PC-3 (cell line): Measurements from ENCODE around the gene LUM. TPM values are rescaled to one million over a fixed set of nuclear protein-coding genes. Genes with fewer than 3 reads are reported as not detected.

ENCODE experiments used
- ATAC-seq: fragments of 200-7000 bp; cut with Tn5 transposase; 2 replicates; pipeline ENCODE4 v1.9.1; 2020; ENCODE audit warnings: mild to moderate bottlenecking, moderate library complexity
- BruUV-seq: library from RNA; stranded (reverse); fragments of 400-500 nt; replicated peaks from 2 replicates; lab custom pipeline; 2021; lab: Mats Ljungman, UMichigan
- CTCF ChIA-PET: fragments of 300-600 bp; sonication (Branson Sonifier 250); formaldehyde crosslinking; loops from one replicate; lab custom pipeline; 2022; ENCODE audit warnings: antibody characterized with exemption; lab: Charles Lee
- POLR2A ChIA-PET: fragments of 300-600 bp; sonication (Branson Sonifier 250); formaldehyde crosslinking; loops from one replicate; lab custom pipeline; 2022; ENCODE audit warnings: antibody characterized with exemption; ENCODE audit not compliant: unreplicated experiment; lab: Charles Lee
- DNase-seq: peaks from one replicate; pipeline ENCODE4 v3.0.0-alpha.2; 2015
- H2AFZ ChIP-seq: fragments of 300-600 bp; sonication (generic); 2 replicates; pipeline ENCODE4 v1.6.0; 2016; ENCODE audit warnings: antibody characterized with exemption, low read length
- H3F3A ChIP-seq: fragments of 300-600 bp; sonication (generic); one replicate; pipeline ENCODE4 v1.6.0; 2017; ENCODE audit warnings: antibody characterized with exemption, low read length, control low read depth, mild to moderate bottlenecking; ENCODE audit not compliant: unreplicated experiment
- H3K27ac ChIP-seq: fragments of 300-600 bp; sonication (generic); 2 replicates; pipeline ENCODE4 v1.5.1; 2016; ENCODE audit warnings: mild to moderate bottlenecking, low read length
- H3K27me3 ChIP-seq: fragments of 300-600 bp; sonication (generic); 2 replicates; pipeline ENCODE4 v1.6.1; 2016; ENCODE audit warnings: low read length, mixed read lengths
- H3K36me3 ChIP-seq: fragments of 300-600 bp; sonication (generic); 2 replicates; pipeline ENCODE4 v1.6.1; 2016; ENCODE audit warnings: low read depth, mixed run types, low read length, mixed read lengths
- H3K4me1 ChIP-seq: fragments of 300-600 bp; sonication (generic); 2 replicates; pipeline ENCODE4 v1.5.1; 2016; ENCODE audit warnings: low read length; ENCODE audit not compliant: insufficient read depth
- H3K4me2 ChIP-seq: fragments of 300-600 bp; sonication (generic); 2 replicates; pipeline ENCODE4 v1.6.0; 2016; ENCODE audit warnings: low read length
- H3K4me3 ChIP-seq: fragments of 300-600 bp; sonication (generic); 2 replicates; pipeline ENCODE4 v1.5.1; 2016; ENCODE audit warnings: mild to moderate bottlenecking, low read length, mixed read lengths
- H3K79me2 ChIP-seq: fragments of 300-600 bp; sonication (generic); 2 replicates; pipeline ENCODE4 v1.6.1; 2017; ENCODE audit warnings: low read length, mixed read lengths
- H3K9ac ChIP-seq: fragments of 300-600 bp; sonication (generic); 2 replicates; pipeline ENCODE4 v1.6.0; 2016; ENCODE audit warnings: mild to moderate bottlenecking, low read length
- H3K9me2 ChIP-seq: fragments of 300-600 bp; sonication (generic); replicated peaks from 2 replicates; pipeline ENCODE4 v1.6.1; 2016; ENCODE audit warnings: mixed run types, low read length, mixed read lengths
- H3K9me3 ChIP-seq: fragments of 300-600 bp; sonication (generic); 2 replicates; pipeline ENCODE4 v1.6.1; 2016; ENCODE audit warnings: low read length, mixed read lengths
- H4K20me1 ChIP-seq: fragments of 300-600 bp; sonication (generic); 2 replicates; pipeline ENCODE4 v1.6.1; 2016; ENCODE audit warnings: low read length, mixed read lengths
- EZH2 ChIP-seq: fragments of 300-600 bp; sonication (generic); IDR thresholded peaks from one replicate; pipeline ENCODE4 v1.6.1; 2017; ENCODE audit warnings: antibody characterized with exemption, mild to moderate bottlenecking, low read length; ENCODE audit not compliant: unreplicated experiment
- EZH2phosphoT487 ChIP-seq: fragments of 300-600 bp; sonication (generic); IDR thresholded peaks from 2 replicates; pipeline ENCODE4 v1.6.1; 2018; ENCODE audit warnings: mild to moderate bottlenecking, antibody characterized with exemption, low read length, borderline replicate concordance
- intact Hi-C: fragments of 100-400 bp; cut with micrococcal nuclease; formaldehyde crosslinking; loops from 2 replicates; pipeline ENCODE4 v1.9.0; 2023
- total RNA-seq: library from RNA; depleted of rRNA; stranded (reverse); fragments of >200 nt; gene quantifications from 2 replicates; pipeline ENCODE4 v1.2.3, GENCODE V29; 2014
- TF ChIP-seq, protein P1 (sequence below): fragments of 300-600 bp; sonication (generic); conservative IDR thresholded peaks from 2 replicates; pipeline ENCODE4 v1.5.1; 2017; ENCODE audit warnings: antibody characterized with exemption, low read depth, mild to moderate bottlenecking, low read length

Gene LUM
- total RNA-seq, 1 experiment from 2014 or later, result 0.15 TPM

DNA sequence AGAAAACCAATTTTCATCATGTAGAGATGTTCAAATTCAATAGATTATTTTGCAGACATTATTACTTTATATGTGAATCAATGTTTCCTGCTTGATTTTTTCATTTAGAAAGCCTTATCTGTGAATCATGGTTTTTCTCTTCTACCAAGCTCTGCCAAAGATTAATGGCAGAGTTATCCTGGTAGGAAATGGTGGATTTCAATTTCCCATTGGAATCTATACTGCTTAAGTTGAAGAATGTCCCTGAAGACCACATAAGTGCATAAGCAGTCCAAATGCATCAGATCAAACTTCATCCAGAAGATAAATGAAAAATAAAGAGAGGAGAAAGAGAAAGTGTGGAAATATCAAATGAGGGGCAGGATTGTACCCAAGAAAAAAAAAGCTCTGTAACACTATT is 5.0 kb downstream of the LUM start:
- Histone ChIP-seq H3K9me3 (no peaks in the 10 kb centered on the region), H3K79me2 (no peaks in the 10 kb centered on the region), H2AFZ (no peak overlapping the region), H3K4me3 (no peak overlapping the region), H3K4me1 (peaks cover 6% of the 10 kb centered on the region), H4K20me1 (no peaks in the 10 kb centered on the region), H3K9me2 (no peaks in the 10 kb centered on the region), H3K27ac (no peak overlapping the region), H3K27me3 (no peaks in the 10 kb centered on the region), H3K9ac (no peak overlapping the region), H3F3A (no peaks in the 10 kb centered on the region), H3K4me2 (no peak overlapping the region), H3K36me3 (no peaks in the 10 kb centered on the region)
- intact Hi-C loops, result no loop called here
- BruUV-seq, result no TSS peak
- no peak for ATAC-seq
- TF ChIP-seq EZH2phosphoT487 (no peak), EZH2 (no peak)
- TF ChIP-seq, protein P1, sequence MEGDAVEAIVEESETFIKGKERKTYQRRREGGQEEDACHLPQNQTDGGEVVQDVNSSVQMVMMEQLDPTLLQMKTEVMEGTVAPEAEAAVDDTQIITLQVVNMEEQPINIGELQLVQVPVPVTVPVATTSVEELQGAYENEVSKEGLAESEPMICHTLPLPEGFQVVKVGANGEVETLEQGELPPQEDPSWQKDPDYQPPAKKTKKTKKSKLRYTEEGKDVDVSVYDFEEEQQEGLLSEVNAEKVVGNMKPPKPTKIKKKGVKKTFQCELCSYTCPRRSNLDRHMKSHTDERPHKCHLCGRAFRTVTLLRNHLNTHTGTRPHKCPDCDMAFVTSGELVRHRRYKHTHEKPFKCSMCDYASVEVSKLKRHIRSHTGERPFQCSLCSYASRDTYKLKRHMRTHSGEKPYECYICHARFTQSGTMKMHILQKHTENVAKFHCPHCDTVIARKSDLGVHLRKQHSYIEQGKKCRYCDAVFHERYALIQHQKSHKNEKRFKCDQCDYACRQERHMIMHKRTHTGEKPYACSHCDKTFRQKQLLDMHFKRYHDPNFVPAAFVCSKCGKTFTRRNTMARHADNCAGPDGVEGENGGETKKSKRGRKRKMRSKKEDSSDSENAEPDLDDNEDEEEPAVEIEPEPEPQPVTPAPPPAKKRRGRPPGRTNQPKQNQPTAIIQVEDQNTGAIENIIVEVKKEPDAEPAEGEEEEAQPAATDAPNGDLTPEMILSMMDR, result no peak
- CTCF ChIA-PET, result no interaction called here
- POLR2A ChIA-PET, result no interaction called here
- no peak for DNase-seq

DNA sequence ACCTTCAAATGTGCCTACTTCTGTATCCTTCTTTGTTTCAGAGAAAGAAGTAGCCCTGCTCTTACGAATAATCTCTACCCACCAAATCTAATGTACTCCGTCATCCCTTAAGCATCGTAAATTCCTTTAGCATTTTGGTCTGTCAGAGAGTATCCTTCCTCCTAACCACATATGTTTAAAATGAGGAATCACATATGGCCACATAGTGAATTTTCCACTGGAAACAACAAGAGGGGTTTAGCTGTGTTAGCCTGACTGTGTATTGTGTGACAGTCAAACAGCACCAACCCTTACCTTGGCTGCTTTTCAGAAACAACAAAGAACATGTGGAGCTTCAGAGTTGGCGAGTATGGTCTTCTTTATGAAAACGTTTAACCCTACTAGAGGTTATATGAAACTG is 5.5 kb downstream of the LUM start:
- POLR2A ChIA-PET, result no interaction called here
- ATAC-seq, result no peak
- Histone ChIP-seq H3K9me2 (no peaks in the 10 kb centered on the region), H3K4me1 (peaks cover under 1% of the 10 kb centered on the region; the same call in 1 of the 2 replicates), H3K9ac (no peak overlapping the region), H3K79me2 (no peaks in the 10 kb centered on the region), H3K4me2 (no peak overlapping the region), H3K9me3 (no peaks in the 10 kb centered on the region), H3K27me3 (no peaks in the 10 kb centered on the region), H3K36me3 (no peaks in the 10 kb centered on the region), H2AFZ (no peak overlapping the region), H4K20me1 (no peaks in the 10 kb centered on the region), H3F3A (no peaks in the 10 kb centered on the region), H3K27ac (no peak overlapping the region), H3K4me3 (no peak overlapping the region)
- intact Hi-C loops, result no loop called here
- DNase-seq, result no peak
- TF ChIP-seq, protein P1, result no peak
- TF ChIP-seq EZH2 (no peak), EZH2phosphoT487 (no peak)
- CTCF ChIA-PET, result no interaction called here
- BruUV-seq, result no TSS peak

DNA sequence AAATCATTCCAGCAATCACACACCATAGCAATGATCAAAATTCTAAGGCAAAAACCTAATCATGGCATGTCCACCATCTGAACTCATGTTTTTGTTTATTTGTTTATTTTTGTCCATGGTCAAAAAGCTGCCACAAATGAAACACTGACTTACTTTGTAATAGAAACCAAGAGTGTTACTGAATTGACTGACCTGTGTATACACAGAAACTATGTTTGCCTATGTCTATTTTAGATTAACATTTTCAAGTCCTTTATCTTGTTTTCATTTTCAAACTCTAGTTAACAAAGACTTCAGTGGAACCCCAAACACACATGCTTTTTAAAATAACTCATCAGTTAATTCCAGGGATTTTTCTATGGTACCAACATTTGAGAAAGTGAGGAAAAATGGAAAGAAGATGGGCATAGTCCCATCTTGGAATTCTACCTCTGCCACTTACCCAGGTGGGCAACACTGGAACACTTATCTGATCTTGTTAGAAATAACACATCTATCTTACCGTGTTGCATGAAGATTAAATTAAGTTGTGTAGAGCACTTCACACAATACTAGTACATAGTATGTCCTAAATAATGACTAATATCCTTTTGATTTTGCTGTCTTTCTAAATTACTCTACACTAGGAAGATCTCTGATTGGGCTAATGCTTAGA is 6.4 kb downstream of the LUM start:
- POLR2A ChIA-PET, result no interaction called here
- no peaks in the 10 kb centered on the region for H3K9me2 ChIP-seq
- CTCF ChIA-PET, result no interaction called here
- H3K9ac ChIP-seq, result no peak overlapping the region
- no peaks in the 10 kb centered on the region for H3F3A ChIP-seq
- ATAC-seq, result no peak
- no peak overlapping the region for H2AFZ ChIP-seq
- no peaks in the 10 kb centered on the region for H3K79me2 ChIP-seq
- no peaks in the 10 kb centered on the region for H4K20me1 ChIP-seq
- intact Hi-C loops, result no loop called here
- no peaks in the 10 kb centered on the region for H3K9me3 ChIP-seq
- no TSS peak for BruUV-seq
- H3K36me3 ChIP-seq, result no peaks in the 10 kb centered on the region
- no peak overlapping the region for H3K4me2 ChIP-seq
- no peak for DNase-seq
- no peaks in the 10 kb centered on the region for H3K4me1 ChIP-seq
- no peak overlapping the region for H3K27ac ChIP-seq
- H3K4me3 ChIP-seq, result no peak overlapping the region
- no peaks in the 10 kb centered on the region for H3K27me3 ChIP-seq
- TF ChIP-seq, protein P1, result no peak
- TF ChIP-seq EZH2 (no peak), EZH2phosphoT487 (no peak)
